Measurements from ENCODE around the gene VAMP2.
A peak's percentile ranks its signal among the peaks of the same experiment; 100 is the strongest.

Gene VAMP2

GRCh38 chr17:8186446-8186786, 23.7 kb upstream of the VAMP2 start (continued):
- TF ChIP-seq ZNF23 (tag by site-specific recombination; IDR thresholded peaks at IDR 0.05; ENCODE audit: borderline replicate concordance), result 0 out of 2 replicates have a peak, but pooled peaks have one; percentile 15
- TF ChIP-seq ZNF600 (tag by site-specific recombination; IDR thresholded peaks at IDR 0.05), result no peak
- TF ChIP-seq PRDM10 (tag by site-specific recombination; IDR thresholded peaks at IDR 0.05), result peak; percentile 56
- TF ChIP-seq ZBTB44 (tag by site-specific recombination; IDR thresholded peaks at IDR 0.05), result peak; percentile 87; the same call in 1 of the 2 replicates
- no peak for TF ChIP-seq TRIM28 (IDR thresholded peaks at IDR 0.05; ENCODE audit: borderline replicate concordance, low read length)
- 0 out of 2 replicates have a peak, but pooled peaks have one; percentile 9 for TF ChIP-seq GFI1B (tag by site-specific recombination; IDR thresholded peaks at IDR 0.05)
- no peak for TF ChIP-seq ZNF248 (tag by site-specific recombination; IDR thresholded peaks at IDR 0.05)
- peak; percentile 77; the same call in 1 of the 2 replicates for TF ChIP-seq ZNF677 (tag by site-specific recombination; IDR thresholded peaks at IDR 0.05)
- no peak for TF ChIP-seq ZNF510 (tag by site-specific recombination; IDR thresholded peaks at IDR 0.05; ENCODE audit: insufficient replicate concordance)
- peak; percentile 61 for TF ChIP-seq ZNF398 (tag by site-specific recombination; IDR thresholded peaks at IDR 0.05)
- 0 out of 2 replicates have a peak, but pooled peaks have one; percentile 5 for TF ChIP-seq ZNF664 (tag by site-specific recombination; IDR thresholded peaks at IDR 0.05)
- TF ChIP-seq ZBTB21 (tag by site-specific recombination; IDR thresholded peaks at IDR 0.05), result no peak
- no peak for TF ChIP-seq YY2 (tag by site-specific recombination; IDR thresholded peaks at IDR 0.05)
- peak; percentile 21; the same call in 1 of the 2 replicates for TF ChIP-seq ZEB2 (tag by site-specific recombination; IDR thresholded peaks at IDR 0.05)
- TF ChIP-seq ZNF623 (tag by site-specific recombination; IDR thresholded peaks at IDR 0.05), result no peak; the same call in none of the 2 replicates
- TF ChIP-seq ZNF433 (tag by site-specific recombination; IDR thresholded peaks at IDR 0.05; ENCODE audit: low read depth), result peak; percentile 15; the same call in 1 of the 2 replicates
- no peak for TF ChIP-seq FEZF1 (tag by site-specific recombination; IDR thresholded peaks at IDR 0.05)
- TF ChIP-seq ZBTB20 (tag by site-specific recombination; IDR thresholded peaks at IDR 0.05), result peak; percentile 81; the same call in 1 of the 2 replicates
- peak; percentile 96 for TF ChIP-seq ZNF184 (tag by site-specific recombination; IDR thresholded peaks at IDR 0.05)
- no peak for TF ChIP-seq ZNF211 (tag by site-specific recombination; IDR thresholded peaks at IDR 0.05; ENCODE audit: low read depth)
- TF ChIP-seq ZNF16 (tag by site-specific recombination; IDR thresholded peaks at IDR 0.05; ENCODE audit: low read depth), result peak; percentile 8; the same call in 1 of the 2 replicates
- TF ChIP-seq ZNF529 (tag by site-specific recombination; IDR thresholded peaks at IDR 0.05; ENCODE audit: insufficient replicate concordance), result peak; percentile 4
- no peak for TF ChIP-seq SALL2 (tag by site-specific recombination; IDR thresholded peaks at IDR 0.05; ENCODE audit: borderline replicate concordance)
- no peak for TF ChIP-seq ZBTB1 (tag by site-specific recombination; IDR thresholded peaks at IDR 0.05)

All from HEK293 (cell line).